Natural killer cell (primary cell): ENCODE data around the gene LGALS3. TPM values are rescaled to one million over a fixed set of nuclear protein-coding genes. Genes with fewer than 3 reads are reported as not detected.
A peak's percentile ranks its signal among the peaks of the same experiment; 100 is the strongest.

Source experiments
- ATAC-seq, 3 donors: fragments of 150-1000 bp in 2 of 3; fragments of 200-7000 bp in 1 of 3; cut with Tn5 transposase; 1 replicate in 1 of 3; 2 replicates in 2 of 3; pipeline ENCODE4 v1.10.0; 2021; ENCODE audit warnings: mild to moderate bottlenecking in 2 of 3, moderate library complexity in 2 of 3
- DNase-seq, 2 donors: peaks; one replicate each; pipeline versions ENCODE4 v3.0.0 to v3.0.0-alpha.2; 2013 to 2021; ENCODE audit warnings: mixed read lengths in 1 of 2
- H3K27ac ChIP-seq: one replicate; pipeline ENCODE4 v1.5.1; 2013; ENCODE audit warnings: mild to moderate bottlenecking, low read length
- H3K27me3 ChIP-seq: one replicate; pipeline ENCODE4 v1.6.1; 2013; ENCODE audit warnings: low read length; ENCODE audit not compliant: control insufficient read depth, insufficient read depth
- H3K36me3 ChIP-seq: one replicate; pipeline ENCODE4 v1.6.1; 2013; ENCODE audit warnings: low read length; ENCODE audit not compliant: control insufficient read depth, insufficient read depth
- H3K4me1 ChIP-seq: one replicate; pipeline ENCODE4 v1.6.1; 2013; ENCODE audit warnings: low read length; ENCODE audit not compliant: control insufficient read depth, insufficient read depth
- H3K4me3 ChIP-seq: one replicate; pipeline ENCODE4 v1.5.1; 2013; ENCODE audit warnings: low read length
- H3K9me3 ChIP-seq: one replicate; pipeline ENCODE4 v1.6.1; 2013; ENCODE audit warnings: low read length; ENCODE audit not compliant: control insufficient read depth, insufficient read depth
- H3K27ac Mint-ChIP-seq, 2 donors: one replicate each; pipeline ENCODE4 v1.8.0; 2022; ENCODE audit warnings: mild to moderate bottlenecking in 2 of 2, mixed read lengths in 2 of 2, moderate library complexity in 1 of 2
- H3K27me3 Mint-ChIP-seq, 2 donors: one replicate each; pipeline ENCODE4 v1.8.0; 2022; ENCODE audit warnings: low read depth in 2 of 2, mixed read lengths in 2 of 2
- H3K36me3 Mint-ChIP-seq: one replicate; pipeline ENCODE4 v1.8.0; 2022; ENCODE audit warnings: mixed read lengths
- H3K4me1 Mint-ChIP-seq, 2 donors: one replicate each; pipeline ENCODE4 v1.8.0; 2022; ENCODE audit warnings: mixed read lengths in 2 of 2
- H3K4me3 Mint-ChIP-seq: one replicate; pipeline ENCODE4 v1.8.0; 2022; ENCODE audit warnings: mild to moderate bottlenecking, moderate library complexity, mixed read lengths
- H3K9me3 Mint-ChIP-seq, 2 donors: one replicate each; pipeline ENCODE4 v1.8.0; 2022; ENCODE audit warnings: mixed read lengths in 2 of 2
- CTCF ChIP-seq: fragments of 200-600 bp; IDR thresholded peaks from one replicate; pipeline ENCODE4 v1.8.0; 2022; ENCODE audit warnings: antibody characterized with exemption
- WGBS: methylation state at CpG from one replicate; pipeline ENCODE4 v1.1.7; 2013; ENCODE audit warnings: missing lambda C conversion rate; ENCODE audit not compliant: insufficient coverage; 5-methylcytosine and 5-hydroxymethylcytosine counted together
- intact Hi-C: fragments of 100-400 bp; cut with micrococcal nuclease; formaldehyde crosslinking; loops from one replicate; pipeline ENCODE4 v1.14.2; 2022
- total RNA-seq, 4 donors: library from RNA; stranded (reverse); fragments of 120-200 nt in 1 of 4; gene quantifications; one replicate each; pipeline versions ENCODE4 v1.2.3 to v1.2.4, GENCODE V29; 2013 to 2022

Gene LGALS3
- total RNA-seq, 3 donors from 2014 or later (not counting 1 experiment from before 2014, with no cell fraction given), result 10.8 to 35.7 (median 17.1) TPM

DNA sequence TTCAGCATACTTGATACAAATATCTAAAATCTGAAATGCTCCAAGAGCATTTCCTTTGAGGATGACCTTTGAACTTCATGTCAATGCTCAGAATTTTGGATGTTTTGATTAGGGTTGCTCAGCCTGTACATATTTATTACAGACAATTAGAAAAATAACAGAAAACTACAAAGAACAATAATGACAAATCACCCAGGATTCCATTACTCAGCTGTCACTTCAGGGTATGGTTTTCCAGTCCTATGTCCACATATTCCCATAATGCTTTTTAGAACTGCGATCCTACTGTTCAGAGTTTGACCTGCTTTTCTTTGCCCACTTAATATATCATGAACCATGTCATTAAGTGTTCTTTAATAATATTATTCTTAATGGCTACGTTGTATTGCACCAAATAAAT is 51.0 kb downstream of the LGALS3 start:
- ATAC-seq, result no peak
- Histone ChIP-seq H3K9me3 (no peaks in the 10 kb centered on the region), H3K27me3 (no peaks in the 10 kb centered on the region), H3K4me3 (no peak overlapping the region), H3K4me1 (no peaks in the 10 kb centered on the region), H3K27ac (no peak overlapping the region), H3K36me3 (no peaks in the 10 kb centered on the region)
- Mint-ChIP-seq H3K4me3 (no peak overlapping the region), H3K9me3 (no peaks in the 10 kb centered on the region), H3K27me3 (no peaks in the 10 kb centered on the region), H3K27ac (no peak overlapping the region), H3K4me1 (no peaks in the 10 kb centered on the region), H3K36me3 (no peaks in the 10 kb centered on the region)
- no peak for DNase-seq
- intact Hi-C loops, result no loop called here
- 88% methylated on average over 2 of the region's 2 CpGs for WGBS
- TF ChIP-seq CTCF, result no peak

DNA sequence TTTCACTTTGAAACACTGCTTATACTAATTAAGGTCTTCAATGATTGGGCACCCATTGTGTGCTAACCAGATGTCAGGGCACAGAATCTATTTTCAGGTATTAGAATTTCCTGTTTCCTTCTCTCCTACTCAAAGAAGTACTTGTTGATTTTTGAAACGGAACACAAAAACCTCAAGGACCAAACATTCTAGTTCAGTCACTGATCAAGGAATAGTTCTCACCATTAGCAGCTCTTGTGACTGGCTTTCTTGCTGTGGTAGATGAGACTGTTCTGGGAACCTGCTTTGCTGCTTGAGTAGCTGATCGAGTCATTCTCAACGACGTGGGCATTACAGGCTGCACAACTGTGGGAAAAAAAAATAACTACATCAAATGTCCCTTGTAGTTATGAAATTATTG is 51.4 kb downstream of the LGALS3 start:
- intact Hi-C loops, result no loop called here
- DNase-seq (no peak), ATAC-seq (no peak)
- Histone ChIP-seq H3K4me3 (no peak overlapping the region), H3K27ac (no peak overlapping the region), H3K4me1 (no peaks in the 10 kb centered on the region), H3K27me3 (no peaks in the 10 kb centered on the region), H3K9me3 (no peaks in the 10 kb centered on the region), H3K36me3 (no peaks in the 10 kb centered on the region)
- Mint-ChIP-seq H3K9me3 (no peaks in the 10 kb centered on the region), H3K27me3 (no peaks in the 10 kb centered on the region), H3K4me3 (no peak overlapping the region), H3K4me1 (no peaks in the 10 kb centered on the region), H3K36me3 (no peaks in the 10 kb centered on the region), H3K27ac (no peak overlapping the region)
- TF ChIP-seq CTCF, result no peak
- WGBS, result 39% methylated on average over 4 of the region's 4 CpGs

- TF ChIP-seq CTCF, result no peak
- DNase-seq (no peak), ATAC-seq (no peak)
- H3K9me3 ChIP-seq, result no peaks in the 10 kb centered on the region
- no peak overlapping the region for H3K4me3 ChIP-seq
- H3K4me1 ChIP-seq, result peaks cover 11% of the 10 kb centered on the region
- H3K27ac Mint-ChIP-seq, result no peak overlapping the region
- no peaks in the 10 kb centered on the region for H3K36me3 Mint-ChIP-seq
- peak overlapping the region; percentile 33 for H3K4me3 Mint-ChIP-seq
- H3K27me3 ChIP-seq, result no peaks in the 10 kb centered on the region
- WGBS, result 64% methylated on average over 4 of the region's 4 CpGs
- intact Hi-C loops, result no loop called here
- H3K36me3 ChIP-seq, result no peaks in the 10 kb centered on the region
- peaks cover 16 to 21% of the 10 kb centered on the region in 2 donors for H3K4me1 Mint-ChIP-seq
- no peaks in the 10 kb centered on the region for H3K27me3 Mint-ChIP-seq
- H3K9me3 Mint-ChIP-seq, result no peaks in the 10 kb centered on the region
- no peak overlapping the region for H3K27ac ChIP-seq
Measured at GRCh38 chr14:55188686-55189295, 59.7 kb downstream of the LGALS3 start.

- H3K4me3 ChIP-seq, result peak overlapping the region; percentile 39
- Mint-ChIP-seq H3K27me3 (no peaks in the 10 kb centered on the region), H3K27ac (no peak overlapping the region), H3K4me1 (peaks cover 16 to 21% of the 10 kb centered on the region in 2 donors), H3K36me3 (no peaks in the 10 kb centered on the region), H3K9me3 (no peaks in the 10 kb centered on the region), H3K4me3 (peak overlapping the region; percentile 89)
- DNase-seq (peak in 1 of 2 donors; percentile 4), ATAC-seq (no peak)
- H3K4me1 ChIP-seq, result peaks cover 11% of the 10 kb centered on the region
- H3K27ac ChIP-seq, result no peak overlapping the region
- H3K27me3 ChIP-seq, result no peaks in the 10 kb centered on the region
- no peaks in the 10 kb centered on the region for H3K36me3 ChIP-seq
- 11% methylated on average over 7 of the region's 8 CpGs for WGBS
- TF ChIP-seq CTCF, result no peak
- H3K9me3 ChIP-seq, result no peaks in the 10 kb centered on the region
- intact Hi-C loops, result no loop called here
Measured at GRCh38 chr14:55190906-55191202, 61.8 kb downstream of the LGALS3 start.
